ENCODE measurements around the gene REXO5. TPM values are rescaled to one million over a fixed set of nuclear protein-coding genes. Genes with fewer than 3 reads are reported as not detected.

The REXO5 gene
- total RNA-seq, 1 donor from 2014 or later = 7.2 TPM

GRCh38 chr16:20871941-20872815 is 65.9 kb downstream of the REXO5 start:
- no peak for DNase-seq (ENCODE audit: low read depth)

GRCh38 chr16:20873331-20873730 is 67.0 kb downstream of the REXO5 start:
- no peak for DNase-seq (ENCODE audit: low read depth)

DNA sequence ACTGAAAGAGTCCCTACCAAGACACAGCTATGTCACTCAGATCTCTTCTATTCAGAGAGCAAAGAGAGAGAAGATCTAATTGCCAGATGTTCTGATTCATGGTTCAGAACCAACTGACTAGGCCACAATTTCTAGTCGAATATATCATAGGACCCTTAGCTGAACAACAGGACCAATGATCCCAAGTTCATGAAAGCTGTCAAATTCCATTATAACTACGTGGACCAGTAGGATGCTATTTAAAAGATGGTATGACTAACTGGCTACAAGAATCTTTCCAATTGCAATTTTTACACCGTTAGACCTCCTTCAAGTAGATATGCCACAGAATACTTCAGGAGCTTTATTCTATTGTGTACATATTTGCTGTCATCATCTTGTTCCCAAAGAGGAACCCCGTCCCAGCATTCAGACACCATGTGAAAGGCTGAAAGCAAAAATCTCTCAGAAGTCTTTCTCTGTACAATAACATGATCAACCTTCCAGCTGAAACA is 67.8 kb downstream of the REXO5 start:
- no peak for DNase-seq (ENCODE audit: low read depth)

DNA sequence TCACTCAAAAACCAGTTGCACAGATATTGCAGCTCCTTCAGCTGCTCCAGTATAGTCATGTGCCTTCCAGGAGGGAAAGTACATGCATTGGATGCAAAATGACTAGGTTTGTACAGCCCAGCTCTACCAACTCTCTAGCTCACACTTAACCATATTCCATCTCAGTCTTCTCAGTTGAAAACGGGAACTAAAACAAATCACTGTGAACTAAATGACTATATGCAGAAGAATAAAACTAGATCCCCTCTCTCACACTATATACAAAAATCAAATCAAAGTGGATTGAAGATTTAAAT is 69.0 kb downstream of the REXO5 start:
- no peak for DNase-seq (ENCODE audit: low read depth)

DNA sequence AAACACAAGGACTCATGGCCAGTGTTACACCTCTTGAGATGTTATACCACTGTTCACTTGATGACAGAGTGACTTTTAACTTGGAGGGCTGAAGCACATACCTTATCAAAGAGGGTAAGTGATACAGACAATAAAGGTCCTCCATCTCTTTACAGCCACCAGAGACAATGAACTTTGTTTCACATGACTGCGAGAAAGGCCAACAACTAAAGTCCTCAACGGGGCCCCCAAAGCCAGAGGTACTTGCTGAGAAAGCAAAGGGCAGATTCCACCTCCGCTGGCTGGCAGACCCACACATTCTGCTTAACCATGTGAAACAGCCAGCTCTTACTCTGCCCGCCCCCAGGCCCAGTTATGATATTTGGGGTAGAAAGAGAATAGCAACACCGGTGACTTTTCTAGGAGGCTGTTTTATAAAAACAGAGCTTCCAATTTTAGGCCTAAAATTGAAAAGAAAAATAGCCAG is 72.4 kb downstream of the REXO5 start:
- DNase-seq (ENCODE audit: low read depth) = no peak

GRCh38 chr16:20879175-20880040 is 73.1 kb downstream of the REXO5 start:
- peak; percentile 52 for DNase-seq (ENCODE audit: low read depth)

- no peak for DNase-seq (ENCODE audit: low read depth)
Measured at GRCh38 chr16:20880867-20881502, 74.7 kb downstream of the REXO5 start.

DNA sequence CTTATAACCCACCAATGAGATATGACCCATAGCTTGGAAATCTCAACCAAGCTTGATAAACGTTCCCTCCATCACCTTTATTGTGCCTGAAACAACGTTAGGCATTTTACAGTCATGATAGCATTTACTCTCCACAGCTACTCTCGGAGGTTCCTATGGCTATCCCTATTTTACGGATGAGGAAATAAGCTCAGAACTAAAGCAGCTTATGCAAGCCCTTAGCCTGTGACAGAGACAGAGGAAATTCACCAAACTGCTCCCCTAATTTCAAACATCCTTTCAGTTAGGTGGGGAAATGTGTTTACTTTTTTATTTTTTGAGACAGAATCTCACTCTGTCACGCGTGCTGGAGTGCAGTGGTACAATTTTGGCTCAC is 75.2 kb downstream of the REXO5 start:
- no peak for DNase-seq (ENCODE audit: low read depth)

- DNase-seq (ENCODE audit: low read depth) = no peak
Measured at GRCh38 chr16:20883554-20884239, 77.4 kb downstream of the REXO5 start.

- no peak for DNase-seq (ENCODE audit: low read depth)
Measured at GRCh38 chr16:20884240-20884556, 77.9 kb downstream of the REXO5 start.

DNA sequence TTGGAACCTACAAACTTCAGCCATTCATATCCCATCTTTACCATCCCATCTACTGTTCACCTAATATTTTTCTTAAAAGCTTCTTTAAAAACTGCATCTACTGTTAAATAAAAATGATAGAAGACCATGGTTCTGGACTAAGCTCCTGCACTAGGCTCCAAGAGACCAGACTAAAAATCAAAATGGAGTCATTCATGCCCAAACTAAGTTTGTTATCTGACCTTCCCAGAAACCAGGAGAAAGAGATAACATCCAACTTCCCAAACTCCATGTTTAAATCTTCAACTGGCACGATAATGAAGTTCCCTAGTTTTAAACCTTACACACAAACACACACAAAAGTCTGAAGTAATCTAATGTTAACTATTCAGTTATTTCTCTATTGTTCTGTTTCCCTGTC is 80.0 kb downstream of the REXO5 start:
- DNase-seq (ENCODE audit: low read depth) = no peak

DNA sequence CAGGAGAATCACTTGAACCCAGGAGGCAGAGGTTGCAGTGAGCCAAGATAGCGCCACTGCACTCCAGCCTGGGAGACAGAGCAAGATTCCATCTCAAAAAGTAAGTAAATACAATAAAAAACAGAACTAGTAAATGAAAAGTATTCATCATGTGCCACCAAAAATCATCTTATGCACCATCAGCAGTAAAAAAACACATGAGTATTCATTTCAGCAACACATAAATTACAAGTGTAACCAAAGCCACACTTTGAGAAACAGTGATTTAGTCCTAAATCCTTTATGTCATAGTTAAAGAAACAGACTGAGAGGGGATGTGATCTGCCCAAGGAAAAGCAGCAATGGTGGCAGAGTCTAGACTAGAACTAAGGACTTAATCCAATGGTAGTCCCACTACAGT is 80.9 kb downstream of the REXO5 start:
- no peak for DNase-seq (ENCODE audit: low read depth)

DNA sequence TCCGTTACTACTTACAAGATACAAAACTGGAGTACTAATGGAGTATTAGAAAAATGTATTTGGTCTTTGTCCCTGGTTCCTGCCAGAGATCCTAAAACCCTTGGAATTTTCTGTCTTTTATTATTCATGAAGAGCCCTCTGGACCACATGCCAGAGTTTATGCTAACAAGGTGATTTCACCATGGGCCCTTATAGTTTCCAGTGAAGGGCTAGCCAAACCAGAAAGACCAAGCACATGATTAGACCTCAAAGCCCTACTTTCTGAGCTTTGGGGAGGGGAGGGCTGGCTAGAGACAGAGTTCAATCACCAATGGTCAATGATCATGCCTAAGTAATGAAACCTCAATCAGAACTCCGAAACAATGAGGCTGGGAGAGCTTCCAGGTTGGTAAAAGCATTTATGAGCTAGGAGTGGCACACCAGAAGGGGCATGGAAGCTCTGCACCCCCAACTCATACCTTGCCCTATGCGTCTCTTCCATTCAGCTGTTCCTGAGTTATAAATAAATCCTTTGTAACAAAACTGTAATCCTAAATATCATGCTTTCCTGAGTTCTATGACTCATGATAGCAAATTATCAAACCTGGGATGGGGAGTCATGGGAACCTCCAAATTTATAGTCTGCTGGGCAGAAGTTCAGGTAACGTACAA is 83.4 kb downstream of the REXO5 start:
- DNase-seq (ENCODE audit: low read depth) = no peak

- DNase-seq (ENCODE audit: low read depth) = no peak
Measured at GRCh38 chr16:20894388-20894787, 88.1 kb downstream of the REXO5 start.

GRCh38 chr16:20897253-20897897 is 91.0 kb downstream of the REXO5 start:
- DNase-seq (ENCODE audit: low read depth) = no peak

DNA sequence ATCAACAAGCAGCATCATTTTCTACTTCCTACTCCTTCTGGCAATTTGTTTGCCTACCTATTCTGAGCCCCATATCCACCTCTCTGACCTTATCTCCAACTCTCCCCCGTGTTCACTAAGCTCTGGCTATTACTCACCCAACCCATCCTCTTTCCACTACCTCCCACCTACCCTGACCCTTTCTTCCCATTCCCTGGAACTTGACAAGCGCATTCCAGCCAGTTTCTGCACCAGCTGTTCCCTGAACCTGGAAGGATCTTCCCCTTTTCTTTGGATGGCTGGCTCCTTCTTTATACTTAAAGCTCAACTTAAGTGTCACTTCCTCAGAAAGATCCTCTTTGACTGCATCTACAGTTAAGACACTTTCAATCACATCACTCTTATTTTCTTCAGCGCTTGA is 91.6 kb downstream of the REXO5 start:
- no peak for DNase-seq (ENCODE audit: low read depth)

DNA sequence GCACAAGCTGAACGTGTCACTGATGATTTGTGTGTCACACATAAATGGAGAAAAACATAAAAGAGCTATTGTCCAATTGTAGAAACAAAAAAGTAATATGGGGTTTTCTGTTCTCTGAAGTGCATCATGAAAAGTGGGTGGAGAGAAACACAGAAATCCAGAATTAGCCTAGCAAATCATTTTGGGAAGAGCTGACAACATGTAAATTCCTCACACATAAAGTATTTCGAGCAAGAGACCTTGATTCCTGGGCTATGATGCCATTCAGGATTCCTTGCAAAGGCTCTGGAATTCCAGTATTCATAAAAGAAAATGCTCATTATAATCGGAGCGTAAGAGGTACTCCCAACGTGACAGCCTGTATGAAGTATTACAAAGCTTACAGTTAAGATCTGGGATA is 92.7 kb downstream of the REXO5 start:
- DNase-seq (ENCODE audit: low read depth) = no peak

All from myocyte (in vitro differentiated cells).